Measurements from ENCODE around the gene CCDC13. TPM values are rescaled to one million over a fixed set of nuclear protein-coding genes. Genes with fewer than 3 reads are reported as not detected.
"Not testable (repeated sequence)": the region's sequence is repeated elsewhere in the genome, so short reads cannot be mapped to it uniquely, and the experiment has no call there.

Gene CCDC13
- total RNA-seq: under 1 TPM; 0.34 to 0.70 TPM

- Mint-ChIP-seq H3K36me3 (no peaks in the 10 kb centered on the region), H3K9me3 (peaks cover 0 to 6% of the 10 kb centered on the region in 2 donors), H3K27ac (peak within 1 kb of the TSS; percentile 32 to 81)
- DNase-seq (ENCODE audit: low spot score in 2 of 2) (peak; percentile 85 to 89), ATAC-seq (peak; percentile 97 to 98)
Measured at GRCh38 chr3:42772670-42773408, at the start of gene CCDC13. Gene CCDC13 (minus strand): TSS chr3:42773253. CDS start chr3:42758345, 14,908 bp downstream.

- DNase-seq (ENCODE audit: low spot score in 2 of 2): no peak
- H3K36me3 Mint-ChIP-seq: no peaks in the 10 kb centered on the region
- no peaks in the 10 kb centered on the region for H3K9me3 Mint-ChIP-seq
- ATAC-seq: no peak
- H3K27ac Mint-ChIP-seq: peak overlapping the region in 1 of 2 donors; percentile 67
Measured at GRCh38 chr3:42822828-42823227, 49.8 kb upstream of the CCDC13 start.

GRCh38 chr3:42820746-42821051 is 47.6 kb upstream of the CCDC13 start:
- Mint-ChIP-seq H3K9me3 (no peaks in the 10 kb centered on the region), H3K36me3 (no peaks in the 10 kb centered on the region), H3K27ac (no peak overlapping the region)
- ATAC-seq (no peak), DNase-seq (ENCODE audit: low spot score in 2 of 2) (no peak)

GRCh38 chr3:42819351-42819965 is 46.4 kb upstream of the CCDC13 start:
- DNase-seq (ENCODE audit: low spot score in 2 of 2): no peak
- no peak for ATAC-seq
- H3K27ac Mint-ChIP-seq: no peak overlapping the region
- no peaks in the 10 kb centered on the region for H3K36me3 Mint-ChIP-seq
- H3K9me3 Mint-ChIP-seq: no peaks in the 10 kb centered on the region

- no peak overlapping the region for H3K27ac Mint-ChIP-seq
- ATAC-seq (no peak), DNase-seq (ENCODE audit: low spot score in 2 of 2) (no peak)
- no peaks in the 10 kb centered on the region for H3K9me3 Mint-ChIP-seq
- no peaks in the 10 kb centered on the region for H3K36me3 Mint-ChIP-seq
Measured at GRCh38 chr3:42815826-42816225, 42.8 kb upstream of the CCDC13 start.

GRCh38 chr3:42814914-42815507 is 42.0 kb upstream of the CCDC13 start:
- DNase-seq (ENCODE audit: low spot score in 2 of 2) (no peak), ATAC-seq (no peak)
- no peak overlapping the region for H3K27ac Mint-ChIP-seq
- no peaks in the 10 kb centered on the region for H3K36me3 Mint-ChIP-seq
- no peaks in the 10 kb centered on the region for H3K9me3 Mint-ChIP-seq

GRCh38 chr3:42814246-42814645 is 41.2 kb upstream of the CCDC13 start:
- Mint-ChIP-seq H3K36me3 (no peaks in the 10 kb centered on the region), H3K27ac (no peak overlapping the region), H3K9me3 (no peaks in the 10 kb centered on the region)
- DNase-seq (ENCODE audit: low spot score in 2 of 2) (no peak), ATAC-seq (no peak)

- DNase-seq (ENCODE audit: low spot score in 2 of 2); ATAC-seq; H3K36me3 Mint-ChIP-seq; H3K27ac Mint-ChIP-seq; H3K9me3 Mint-ChIP-seq: not testable (repeated sequence)
Measured at GRCh38 chr3:42811118-42811883, 38.2 kb upstream of the CCDC13 start.

GRCh38 chr3:42810706-42811105 is 37.7 kb upstream of the CCDC13 start:
- H3K27ac Mint-ChIP-seq; H3K9me3 Mint-ChIP-seq; H3K36me3 Mint-ChIP-seq; ATAC-seq; DNase-seq (ENCODE audit: low spot score in 2 of 2): not testable (repeated sequence)

- Mint-ChIP-seq H3K36me3 (peaks cover 1% of the 10 kb centered on the region in 2 donors), H3K9me3 (no peaks in the 10 kb centered on the region), H3K27ac (no peak within 1 kb of the TSS)
- DNase-seq (ENCODE audit: low spot score in 2 of 2) (no peak), ATAC-seq (no peak)
Measured at GRCh38 chr3:42809202-42809601, 36.1 kb upstream of the CCDC13 start, which contains the start of gene ACKR2. Gene ACKR2 (plus strand): TSS chr3:42809445. CDS start chr3:42864503, 55,058 bp downstream.

- Mint-ChIP-seq H3K27ac (no peak overlapping the region), H3K9me3 (no peaks in the 10 kb centered on the region), H3K36me3 (peaks cover 12 to 14% of the 10 kb centered on the region in 2 donors)
- ATAC-seq (no peak), DNase-seq (ENCODE audit: low spot score in 2 of 2) (no peak)
Measured at GRCh38 chr3:42807929-42808328, 34.9 kb upstream of the CCDC13 start.

GRCh38 chr3:42805141-42805821 is 32.2 kb upstream of the CCDC13 start:
- ATAC-seq (no peak), DNase-seq (ENCODE audit: low spot score in 2 of 2) (no peak)
- Mint-ChIP-seq H3K9me3 (no peaks in the 10 kb centered on the region), H3K36me3 (peaks cover 15 to 16% of the 10 kb centered on the region in 2 donors), H3K27ac (peak overlapping the region in 1 of 2 donors; percentile 95)

- Mint-ChIP-seq H3K36me3 (peaks cover 15 to 17% of the 10 kb centered on the region in 2 donors), H3K27ac (peak overlapping the region; percentile 95 to 97), H3K9me3 (no peaks in the 10 kb centered on the region)
- ATAC-seq (no peak), DNase-seq (ENCODE audit: low spot score in 2 of 2) (no peak)
Measured at GRCh38 chr3:42804831-42805132, 31.7 kb upstream of the CCDC13 start.

GRCh38 chr3:42804106-42804830 is 31.2 kb upstream of the CCDC13 start, which contains the start of gene HIGD1A:
Gene HIGD1A (minus strand): TSS chr3:42804490. CDS start chr3:42794253, 10,237 bp downstream.
- ATAC-seq: peak; percentile 100
- DNase-seq (ENCODE audit: low spot score in 2 of 2): peak; percentile 91 to 94
- no peaks in the 10 kb centered on the region for H3K9me3 Mint-ChIP-seq
- peaks cover 15 to 21% of the 10 kb centered on the region in 2 donors for H3K36me3 Mint-ChIP-seq
- peak within 1 kb of the TSS; percentile 95 to 97 for H3K27ac Mint-ChIP-seq

GRCh38 chr3:42803414-42804105 is 30.5 kb upstream of the CCDC13 start:
- DNase-seq (ENCODE audit: low spot score in 2 of 2): peak in 1 of 2 donors; percentile 36
- no peaks in the 10 kb centered on the region for H3K9me3 Mint-ChIP-seq

More at GRCh38 chr3:42803414-42804105, 30.5 kb upstream of the CCDC13 start:
- Mint-ChIP-seq H3K36me3 (peaks cover 15 to 21% of the 10 kb centered on the region in 2 donors), H3K27ac (peak overlapping the region; percentile 95 to 97)
- peak; percentile 32 to 42 for ATAC-seq
